Panc1 (cell line): ENCODE results near the gene ABHD17A. TPM values are rescaled to one million over a fixed set of nuclear protein-coding genes. Genes with fewer than 3 reads are reported as not detected.

Experiments used
- ATAC-seq: fragments of 200-7000 bp; cut with Tn5 transposase; 2 replicates; pipeline ENCODE4 v1.9.1; 2020; ENCODE audit warnings: mild to moderate bottlenecking, moderate library complexity
- BruUV-seq: library from RNA; stranded (reverse); fragments of 400-500 nt; replicated peaks from 2 replicates; lab custom pipeline; 2021; lab: Mats Ljungman, UMichigan
- CTCF ChIA-PET: fragments of 300-600 bp; sonication (Branson Sonifier 250); formaldehyde crosslinking; loops from one replicate; lab custom pipeline; 2022; ENCODE audit warnings: antibody characterized with exemption; lab: Charles Lee
- POLR2A ChIA-PET: fragments of 300-600 bp; sonication (Branson Sonifier 250); formaldehyde crosslinking; loops from one replicate; lab custom pipeline; 2022; ENCODE audit warnings: antibody characterized with exemption; lab: Charles Lee
- DNase-seq: peaks from one replicate; pipeline ENCODE4 v3.0.0-alpha.2; 2010; ENCODE audit warnings: low read depth, low spot score
- H3K27ac ChIP-seq: 2 replicates; pipeline ENCODE4 v1.5.1; 2011; ENCODE audit warnings: mild to moderate bottlenecking, low read length, inconsistent platforms
- H3K27me3 ChIP-seq: fragments of 200-500 bp; sonication (Bioruptor generic); 2 replicates; pipeline ENCODE4 v1.6.0; 2014; ENCODE audit warnings: low read length, inconsistent platforms; ENCODE audit not compliant: control insufficient read depth, insufficient read depth
- H3K36me3 ChIP-seq: fragments of 200-500 bp; sonication (Bioruptor generic); 2 replicates; pipeline ENCODE4 v1.5.1; 2014; ENCODE audit warnings: inconsistent platforms, mild to moderate bottlenecking, low read length, moderate library complexity; ENCODE audit not compliant: control insufficient read depth, insufficient read depth
- H3K4me1 ChIP-seq: 2 replicates; pipeline ENCODE4 v1.5.1; 2011; ENCODE audit warnings: inconsistent platforms, mild to moderate bottlenecking, low read length, moderate library complexity; ENCODE audit not compliant: control insufficient read depth, insufficient read depth
- H3K4me3 ChIP-seq, 2 experiments: 2 replicates each; pipeline ENCODE4 v1.5.1; 2011 to 2012; ENCODE audit warnings: low read depth in 2 of 2, low read length in 2 of 2, mild to moderate bottlenecking in 2 of 2, inconsistent platforms in 1 of 2, moderate library complexity in 1 of 2
- H3K9me3 ChIP-seq: fragments of 200-500 bp; sonication (Bioruptor generic); 2 replicates; pipeline ENCODE4 v1.5.1; 2014; ENCODE audit warnings: low read depth, mild to moderate bottlenecking, inconsistent platforms, low read length, moderate library complexity; ENCODE audit not compliant: control insufficient read depth, insufficient read depth
- POLR2AphosphoS5 ChIP-seq: IDR thresholded peaks from 2 replicates; pipeline ENCODE4 v1.6.1; 2012; ENCODE audit warnings: mild to moderate bottlenecking, low read depth, low read length, moderate library complexity
- SIN3A ChIP-seq: IDR thresholded peaks from 2 replicates; pipeline ENCODE4 v1.6.1; 2012; ENCODE audit warnings: low read depth, mild to moderate bottlenecking, low read length, moderate library complexity, borderline replicate concordance; ENCODE audit not compliant: insufficient read depth
- TCF7L2 ChIP-seq: IDR thresholded peaks from 2 replicates; pipeline ENCODE4 v1.6.1; 2011; ENCODE audit warnings: mild to moderate bottlenecking, low read depth, low read length, inconsistent platforms
- in situ Hi-C: cut with HindIII; loops from 2 replicates; pipeline ENCODE4 v1.10.0; 2016; ENCODE audit warnings: low sequenced_read_pairs, low pct_unique_long_range_greater_than_20kb
- intact Hi-C: fragments of 100-400 bp; cut with micrococcal nuclease; formaldehyde crosslinking; loops from one replicate; pipeline ENCODE4 v1.10.0; 2022; ENCODE audit not compliant: unreplicated experiment
- total RNA-seq: library from RNA; stranded (reverse); gene quantifications from one replicate; pipeline ENCODE4 v1.2.1, GENCODE V29; 2021; ENCODE audit not compliant: unreplicated experiment
- TF ChIP-seq, protein P1 (sequence below): fragments of 450-650 bp; IDR thresholded peaks from 2 replicates; pipeline ENCODE4 v1.5.1; 2017; ENCODE audit warnings: mild to moderate bottlenecking
- TF ChIP-seq, protein P2 (sequence below), 2 experiments: IDR thresholded peaks; 2 replicates each; pipeline ENCODE4 v1.6.1; 2011 to 2012; ENCODE audit warnings: low read depth in 2 of 2, control low read depth in 1 of 2, low read length in 1 of 2, mild to moderate bottlenecking in 1 of 2, moderate library complexity in 1 of 2; ENCODE audit not compliant: insufficient read depth in 1 of 2

ABHD17A gene
- total RNA-seq, 1 experiment from 2014 or later, result 57.1 TPM

DNA sequence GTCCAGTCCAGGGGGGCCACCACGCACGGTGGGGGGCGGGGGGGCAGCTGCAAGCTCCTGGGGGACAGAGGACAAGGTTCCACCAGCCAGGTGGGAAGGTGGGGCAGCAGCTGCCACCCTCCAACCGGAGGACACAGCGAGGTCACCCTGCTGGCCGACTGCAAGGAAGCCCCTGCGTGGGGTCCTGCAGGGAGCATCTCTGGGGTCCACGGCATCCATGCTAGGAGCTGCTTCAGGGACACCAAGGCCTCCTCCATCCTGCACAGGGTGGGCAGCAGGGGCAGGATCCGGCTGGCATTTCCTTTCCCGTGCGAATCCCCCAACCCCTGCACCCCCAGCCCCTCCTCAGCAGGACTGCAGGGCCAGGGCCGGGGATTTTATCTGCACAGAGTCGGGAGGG lies 13.7 kb downstream of the ABHD17A start:
- intact Hi-C loops, result no loop called here

DNA sequence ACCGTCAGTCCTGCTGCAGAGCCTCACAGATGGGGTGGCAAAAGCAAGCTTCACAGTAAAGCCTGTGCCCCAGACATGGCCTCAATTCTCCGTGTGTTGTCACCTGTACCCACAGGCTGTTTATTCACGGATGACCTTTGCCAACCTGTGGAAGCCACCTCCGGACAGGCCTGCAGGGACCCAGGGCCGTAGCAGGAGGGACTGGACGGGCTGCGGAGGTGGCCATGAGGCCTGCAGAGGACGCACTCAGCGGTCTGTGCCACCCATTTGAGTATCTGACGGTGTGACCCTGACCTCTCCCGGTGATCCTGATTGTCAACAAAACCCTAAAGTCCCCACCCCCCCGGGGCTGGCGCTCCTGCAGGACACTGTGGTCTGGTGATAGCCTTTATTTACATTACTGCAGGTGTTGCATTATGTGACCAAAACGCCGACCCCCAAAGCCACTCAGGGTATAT lies 14.1 kb downstream of the ABHD17A start:
- no peaks in the 10 kb centered on the region; the same call in 1 of the 2 replicates for H3K36me3 ChIP-seq
- BruUV-seq, result no TSS peak
- H3K9me3 ChIP-seq, result no peaks in the 10 kb centered on the region
- H3K27me3 ChIP-seq, result no peaks in the 10 kb centered on the region
- H3K27ac ChIP-seq, result no peak overlapping the region
- intact Hi-C loops (no loop called here), in situ Hi-C loops (no loop called here)
- no peak for ATAC-seq
- ChIA-PET CTCF (no interaction called here), POLR2A (no interaction called here)
- peaks cover 17% of the 10 kb centered on the region for H3K4me1 ChIP-seq
- DNase-seq, result no peak
- no peak overlapping the region for H3K4me3 ChIP-seq
- TF ChIP-seq POLR2AphosphoS5 (no peak), TCF7L2 (no peak), SIN3A (no peak)
- TF ChIP-seq, protein P1, sequence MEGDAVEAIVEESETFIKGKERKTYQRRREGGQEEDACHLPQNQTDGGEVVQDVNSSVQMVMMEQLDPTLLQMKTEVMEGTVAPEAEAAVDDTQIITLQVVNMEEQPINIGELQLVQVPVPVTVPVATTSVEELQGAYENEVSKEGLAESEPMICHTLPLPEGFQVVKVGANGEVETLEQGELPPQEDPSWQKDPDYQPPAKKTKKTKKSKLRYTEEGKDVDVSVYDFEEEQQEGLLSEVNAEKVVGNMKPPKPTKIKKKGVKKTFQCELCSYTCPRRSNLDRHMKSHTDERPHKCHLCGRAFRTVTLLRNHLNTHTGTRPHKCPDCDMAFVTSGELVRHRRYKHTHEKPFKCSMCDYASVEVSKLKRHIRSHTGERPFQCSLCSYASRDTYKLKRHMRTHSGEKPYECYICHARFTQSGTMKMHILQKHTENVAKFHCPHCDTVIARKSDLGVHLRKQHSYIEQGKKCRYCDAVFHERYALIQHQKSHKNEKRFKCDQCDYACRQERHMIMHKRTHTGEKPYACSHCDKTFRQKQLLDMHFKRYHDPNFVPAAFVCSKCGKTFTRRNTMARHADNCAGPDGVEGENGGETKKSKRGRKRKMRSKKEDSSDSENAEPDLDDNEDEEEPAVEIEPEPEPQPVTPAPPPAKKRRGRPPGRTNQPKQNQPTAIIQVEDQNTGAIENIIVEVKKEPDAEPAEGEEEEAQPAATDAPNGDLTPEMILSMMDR, result no peak
- TF ChIP-seq, protein P2, sequence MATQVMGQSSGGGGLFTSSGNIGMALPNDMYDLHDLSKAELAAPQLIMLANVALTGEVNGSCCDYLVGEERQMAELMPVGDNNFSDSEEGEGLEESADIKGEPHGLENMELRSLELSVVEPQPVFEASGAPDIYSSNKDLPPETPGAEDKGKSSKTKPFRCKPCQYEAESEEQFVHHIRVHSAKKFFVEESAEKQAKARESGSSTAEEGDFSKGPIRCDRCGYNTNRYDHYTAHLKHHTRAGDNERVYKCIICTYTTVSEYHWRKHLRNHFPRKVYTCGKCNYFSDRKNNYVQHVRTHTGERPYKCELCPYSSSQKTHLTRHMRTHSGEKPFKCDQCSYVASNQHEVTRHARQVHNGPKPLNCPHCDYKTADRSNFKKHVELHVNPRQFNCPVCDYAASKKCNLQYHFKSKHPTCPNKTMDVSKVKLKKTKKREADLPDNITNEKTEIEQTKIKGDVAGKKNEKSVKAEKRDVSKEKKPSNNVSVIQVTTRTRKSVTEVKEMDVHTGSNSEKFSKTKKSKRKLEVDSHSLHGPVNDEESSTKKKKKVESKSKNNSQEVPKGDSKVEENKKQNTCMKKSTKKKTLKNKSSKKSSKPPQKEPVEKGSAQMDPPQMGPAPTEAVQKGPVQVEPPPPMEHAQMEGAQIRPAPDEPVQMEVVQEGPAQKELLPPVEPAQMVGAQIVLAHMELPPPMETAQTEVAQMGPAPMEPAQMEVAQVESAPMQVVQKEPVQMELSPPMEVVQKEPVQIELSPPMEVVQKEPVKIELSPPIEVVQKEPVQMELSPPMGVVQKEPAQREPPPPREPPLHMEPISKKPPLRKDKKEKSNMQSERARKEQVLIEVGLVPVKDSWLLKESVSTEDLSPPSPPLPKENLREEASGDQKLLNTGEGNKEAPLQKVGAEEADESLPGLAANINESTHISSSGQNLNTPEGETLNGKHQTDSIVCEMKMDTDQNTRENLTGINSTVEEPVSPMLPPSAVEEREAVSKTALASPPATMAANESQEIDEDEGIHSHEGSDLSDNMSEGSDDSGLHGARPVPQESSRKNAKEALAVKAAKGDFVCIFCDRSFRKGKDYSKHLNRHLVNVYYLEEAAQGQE (IDR thresholded peaks at IDR 0.05; ENCODE audit: insufficient read depth in 1 of 2, low read depth in 2 of 2, low read length in 1 of 2), result no peak

More for the DNA sequence above, 13.7 kb downstream of the ABHD17A start:
- Histone ChIP-seq H3K4me3 (no peak overlapping the region), H3K9me3 (no peaks in the 10 kb centered on the region), H3K36me3 (no peaks in the 10 kb centered on the region; the same call in 1 of the 2 replicates), H3K27ac (no peak overlapping the region), H3K27me3 (no peaks in the 10 kb centered on the region), H3K4me1 (peaks cover 20% of the 10 kb centered on the region)
- DNase-seq (no peak), ATAC-seq (no peak)
- TF ChIP-seq, protein P1, result no peak
- ChIA-PET POLR2A (no interaction called here), CTCF (no interaction called here)
- BruUV-seq, result no TSS peak
- in situ Hi-C loops, result no loop called here
